ENCODE data around the gene TCF15.

The TCF15 gene

GRCh38 chr20:576156-576555 lies 34.0 kb downstream of the TCF15 start:
- DNase-seq = no peak

DNA sequence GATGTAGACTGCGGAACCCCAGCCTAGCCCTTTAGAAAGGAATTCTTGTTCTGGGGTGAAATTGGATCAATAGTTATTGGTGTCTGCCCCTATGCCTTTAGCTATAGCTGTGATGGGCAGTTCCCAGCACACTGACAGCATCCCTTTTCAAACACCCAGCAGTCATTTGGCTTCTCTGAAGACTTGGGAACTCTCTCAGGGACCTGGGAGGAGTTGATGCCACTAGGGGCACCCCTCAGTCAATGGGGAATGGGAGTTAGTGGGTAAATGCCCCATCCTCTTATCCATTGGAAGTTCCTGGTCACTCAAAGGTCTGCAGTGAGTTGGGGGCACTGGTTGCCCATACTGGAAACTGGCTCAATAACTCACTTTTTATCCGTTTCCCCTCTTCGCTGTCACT lies 34.9 kb downstream of the TCF15 start:
- DNase-seq = no peak

DNA sequence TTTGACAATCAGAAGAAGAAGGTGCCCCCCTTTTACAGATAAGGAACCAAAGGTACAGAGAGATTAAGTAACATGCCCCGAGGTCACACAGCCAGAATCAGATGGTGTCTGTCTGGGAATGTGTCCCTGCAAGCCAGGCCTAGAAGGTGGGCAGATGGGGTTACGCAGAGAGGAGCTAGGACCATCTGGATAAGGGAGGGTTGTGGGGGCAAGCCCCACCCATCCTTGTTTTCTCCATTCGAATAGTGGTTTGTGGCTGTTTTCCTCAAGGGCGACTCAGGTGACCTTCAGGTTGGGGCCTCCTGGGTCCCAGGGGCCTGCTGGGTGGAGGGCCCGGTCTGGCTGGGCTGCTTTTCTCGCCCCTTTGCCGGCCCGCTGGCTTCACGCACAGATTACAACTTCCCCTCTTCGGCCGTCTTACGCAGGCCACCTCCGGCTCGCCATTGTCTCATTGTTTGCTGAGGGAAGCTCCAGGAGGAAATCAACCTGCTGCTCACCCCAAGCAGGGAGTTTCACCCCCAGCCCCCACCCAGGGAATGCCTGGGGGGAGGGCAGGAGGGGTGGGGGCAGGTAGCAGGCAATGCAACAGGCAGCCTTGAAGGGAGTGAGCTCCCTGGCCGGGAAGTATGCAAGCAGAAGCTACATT lies 35.7 kb downstream of the TCF15 start:
- peak; percentile 80 for DNase-seq

DNA sequence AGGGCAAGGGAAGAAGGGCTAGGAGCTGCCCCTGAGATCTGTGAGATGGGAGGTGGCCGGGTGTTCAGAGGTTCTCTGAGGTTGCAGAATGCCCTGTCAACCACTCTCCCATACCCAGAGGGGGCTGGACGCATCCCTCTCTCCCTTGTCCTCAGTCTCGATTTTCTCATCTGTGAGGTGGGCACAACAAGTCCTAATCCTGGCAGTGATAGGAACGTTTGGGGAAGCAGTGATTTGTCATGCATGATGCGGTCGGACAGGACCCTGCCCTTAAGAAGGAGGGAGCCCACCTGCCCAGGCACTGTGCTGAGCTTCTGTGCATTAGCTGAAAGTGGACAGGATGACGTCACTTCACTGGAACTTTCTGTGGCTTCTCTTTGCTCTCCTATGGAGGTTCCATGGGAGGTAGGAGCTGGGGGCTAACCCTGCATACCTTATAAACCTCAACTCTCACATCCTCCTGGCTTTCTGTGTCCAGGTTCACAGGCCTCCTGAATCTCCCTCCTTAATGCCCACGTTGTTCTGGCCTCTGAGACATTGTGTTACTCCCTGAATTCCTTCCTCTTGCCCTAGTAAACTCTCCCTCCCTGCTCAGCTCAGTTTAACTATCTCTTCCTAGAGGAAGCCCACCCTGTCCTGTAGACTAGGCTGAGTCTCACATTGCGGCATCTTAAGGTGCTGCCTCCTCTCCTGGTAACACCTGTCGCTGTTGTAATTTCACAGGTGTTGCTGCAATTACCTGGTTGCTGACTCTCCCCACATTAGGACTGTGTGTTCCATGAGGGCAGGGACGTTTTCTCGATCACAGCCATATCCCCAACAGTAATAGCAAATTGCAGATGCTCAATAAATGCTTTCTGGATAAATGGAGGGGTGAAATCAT lies 36.5 kb downstream of the TCF15 start:
- DNase-seq = no peak

DNA sequence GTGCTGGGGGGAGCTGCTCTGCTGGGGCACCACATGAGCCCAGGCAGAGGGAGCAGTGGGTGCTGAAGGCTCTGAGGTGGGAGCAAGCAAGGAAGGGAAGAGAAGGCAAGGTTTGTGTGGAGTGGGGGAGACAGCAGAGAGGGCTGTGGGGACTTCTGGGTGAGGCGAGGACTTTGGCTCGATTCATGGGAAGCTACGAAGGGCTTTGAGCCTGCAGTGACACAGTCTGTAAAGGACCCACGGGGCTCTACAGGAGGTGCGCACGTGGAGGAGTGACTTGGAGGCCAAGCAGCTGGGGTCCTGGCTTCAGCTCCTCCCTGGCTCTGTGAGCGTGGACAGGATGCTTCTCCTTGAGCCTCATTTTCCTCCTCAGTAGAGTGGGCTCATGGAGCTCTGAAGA lies 37.4 kb downstream of the TCF15 start:
- DNase-seq = no peak

GRCh38 chr20:571754-572441 lies 38.2 kb downstream of the TCF15 start:
- DNase-seq = no peak

GRCh38 chr20:568673-569415 lies 41.3 kb downstream of the TCF15 start:
- peak; percentile 37 for DNase-seq

- DNase-seq = no peak
Measured at GRCh38 chr20:568097-568652, 41.9 kb downstream of the TCF15 start.

DNA sequence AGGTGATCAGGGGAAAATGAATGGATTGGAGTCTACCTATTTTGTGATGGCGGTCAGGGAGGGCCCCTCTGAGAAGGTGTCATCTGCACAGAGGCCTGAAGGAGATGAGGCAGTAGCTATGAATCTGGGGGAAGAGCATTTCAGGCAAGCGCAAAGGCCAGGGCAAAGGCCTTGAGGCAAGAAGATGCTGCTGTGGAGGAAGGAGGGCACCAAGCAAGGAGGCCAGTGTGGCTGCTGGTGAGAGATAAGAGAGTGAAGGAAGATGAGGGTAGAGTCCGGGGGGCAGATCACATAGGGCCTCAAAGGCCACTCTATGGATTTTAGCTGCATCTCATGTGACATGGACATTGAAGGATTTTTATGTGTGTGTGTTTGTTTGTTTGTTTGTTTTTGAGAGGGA lies 45.9 kb downstream of the TCF15 start:
- DNase-seq = no peak

DNA sequence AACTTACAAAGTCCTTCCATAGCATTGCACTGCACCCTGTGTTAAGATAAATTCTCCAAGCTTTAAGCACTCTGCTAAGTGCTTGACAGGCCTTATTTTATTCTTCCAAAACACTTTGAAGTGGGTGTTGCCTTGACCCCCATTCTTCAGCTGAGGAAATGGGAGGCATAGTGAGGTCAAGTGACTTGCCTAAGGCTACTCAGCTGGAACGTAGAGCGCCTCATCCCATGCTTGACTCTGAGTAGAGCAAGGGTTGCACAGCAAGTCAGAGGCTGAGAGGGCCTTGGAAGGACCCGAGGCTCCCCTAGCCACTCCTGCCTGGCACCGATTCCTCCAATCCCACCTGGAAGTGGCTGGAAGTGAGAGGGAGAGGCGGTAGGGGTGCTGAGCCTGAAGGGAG lies 46.9 kb downstream of the TCF15 start:
- DNase-seq = no peak

- DNase-seq = no peak
Measured at GRCh38 chr20:562232-562897, 47.7 kb downstream of the TCF15 start.

DNA sequence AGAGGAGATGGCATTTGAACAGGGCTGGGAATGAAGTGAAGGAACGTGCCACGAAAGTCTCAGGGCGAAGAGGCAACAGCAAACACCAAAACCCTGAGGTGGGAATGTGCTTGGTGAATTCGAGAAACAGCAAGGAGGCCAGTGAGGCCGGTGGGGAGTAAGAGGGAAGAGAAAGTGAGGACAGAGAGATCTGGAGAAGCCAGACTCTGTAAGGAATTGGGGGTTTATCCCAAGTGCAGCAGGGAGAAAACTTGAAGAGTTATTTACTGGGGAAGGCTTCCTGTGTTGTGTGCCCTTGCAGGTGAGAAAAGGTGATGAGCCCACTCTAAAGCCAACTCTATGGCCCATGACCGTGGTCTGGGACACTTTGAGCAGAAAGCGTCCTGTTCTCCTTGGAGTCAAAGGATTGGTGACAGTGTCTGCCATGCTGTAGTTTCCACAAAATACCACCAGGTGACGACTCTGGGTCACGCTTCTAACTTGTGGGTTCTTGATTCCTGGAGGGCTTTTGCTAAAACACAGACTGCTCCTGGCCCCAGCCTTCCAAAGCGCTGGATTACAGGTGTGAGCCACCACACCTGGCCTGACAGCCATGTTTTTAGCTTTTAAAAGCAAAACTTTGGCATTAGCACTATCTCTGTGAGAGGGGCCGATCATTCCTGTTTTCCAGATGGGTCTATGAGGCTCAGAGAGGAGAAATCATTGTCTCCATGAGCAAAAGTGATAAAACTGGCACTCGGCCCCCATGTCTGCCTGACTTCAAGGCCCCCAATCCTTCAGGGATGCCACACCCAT lies 48.5 kb downstream of the TCF15 start:
- DNase-seq = peak; percentile 66

GRCh38 chr20:560680-561079 lies 49.4 kb downstream of the TCF15 start:
- DNase-seq = no peak

GRCh38 chr20:558117-558516 lies 52.0 kb downstream of the TCF15 start:
- no peak for DNase-seq

DNA sequence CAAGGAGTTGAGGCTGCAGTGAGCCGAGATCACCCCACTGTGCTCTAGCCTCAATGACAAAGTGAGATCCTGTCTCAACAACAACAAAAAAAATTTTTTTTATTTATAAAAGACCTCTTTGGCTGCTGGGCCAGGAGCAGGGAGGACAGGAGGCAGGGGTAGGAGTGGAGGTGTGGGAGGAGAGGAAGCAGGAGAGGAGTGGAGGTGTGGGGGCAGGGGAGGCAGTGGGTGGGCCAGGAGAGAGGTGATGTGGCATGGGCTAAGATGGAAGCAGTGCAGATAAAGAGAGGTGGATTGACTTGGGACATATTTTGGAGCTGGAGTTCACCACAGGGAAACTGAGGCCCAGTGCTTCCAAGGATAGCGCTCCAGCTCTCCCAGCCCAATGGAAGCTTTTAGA lies 53.1 kb downstream of the TCF15 start:
- no peak for DNase-seq

DNA sequence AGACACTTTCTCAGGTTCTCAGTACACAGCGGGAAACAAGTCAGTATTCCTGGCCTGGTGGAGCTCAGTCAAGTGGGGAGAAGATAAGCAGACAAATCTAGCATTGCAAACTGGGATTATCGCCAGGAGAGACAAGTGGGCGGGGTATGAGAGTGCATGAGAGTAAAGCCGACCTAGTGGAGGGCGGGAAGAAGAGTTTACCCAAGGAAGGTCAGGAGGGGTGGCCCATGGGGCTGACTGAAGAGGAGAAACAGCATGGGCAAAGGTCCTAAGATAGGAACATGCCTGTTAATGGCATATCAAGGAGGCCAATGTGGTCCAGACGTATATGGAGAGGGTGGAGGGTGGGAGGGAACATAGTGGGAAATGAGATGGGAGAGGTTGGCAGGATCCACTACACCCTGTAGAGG lies 54.1 kb downstream of the TCF15 start:
- no peak for DNase-seq
